ENCODE data around the gene TCF7L2.
A peak's percentile ranks its signal among the peaks of the same experiment; 100 is the strongest.

TCF7L2 gene

GRCh38 chr10:113042868-113043267 lies 92.8 kb downstream of the TCF7L2 start:
- no peak for DNase-seq

GRCh38 chr10:113044016-113044755 lies 94.1 kb downstream of the TCF7L2 start:
- DNase-seq: no peak

GRCh38 chr10:113045147-113046055 lies 95.4 kb downstream of the TCF7L2 start:
- DNase-seq: no peak

GRCh38 chr10:113047151-113047550 lies 97.1 kb downstream of the TCF7L2 start:
- DNase-seq: no peak

- DNase-seq: peak in 21 of 58 donors; percentile 10 to 69 (median 30)
Measured at GRCh38 chr10:113047605-113047962, 97.5 kb downstream of the TCF7L2 start.

GRCh38 chr10:113047963-113048781 lies 98.1 kb downstream of the TCF7L2 start:
- peak in 2 of 58 donors; percentile 10 to 14 for DNase-seq

- no peak for DNase-seq
Measured at GRCh38 chr10:113049881-113050280, 99.8 kb downstream of the TCF7L2 start.

GRCh38 chr10:113052076-113052830 lies 102.2 kb downstream of the TCF7L2 start:
- DNase-seq: no peak

GRCh38 chr10:113053091-113053490 lies 103.0 kb downstream of the TCF7L2 start:
- no peak for DNase-seq

GRCh38 chr10:113053881-113054280 lies 103.8 kb downstream of the TCF7L2 start:
- DNase-seq: no peak

GRCh38 chr10:113055458-113055857 lies 105.4 kb downstream of the TCF7L2 start:
- DNase-seq: no peak

- DNase-seq: no peak
Measured at GRCh38 chr10:113056030-113056429, 106.0 kb downstream of the TCF7L2 start.

- DNase-seq: no peak
Measured at GRCh38 chr10:113056441-113057021, 106.5 kb downstream of the TCF7L2 start.

GRCh38 chr10:113057948-113058522 lies 108.0 kb downstream of the TCF7L2 start:
- no peak for DNase-seq

- peak in 12 of 58 donors; percentile 7 to 48 (median 26) for DNase-seq
Measured at GRCh38 chr10:113058523-113059370, 108.7 kb downstream of the TCF7L2 start.

GRCh38 chr10:113059371-113059780 lies 109.3 kb downstream of the TCF7L2 start:
- DNase-seq: peak in 46 of 58 donors; percentile 7 to 84 (median 38)

GRCh38 chr10:113060201-113061053 lies 110.4 kb downstream of the TCF7L2 start:
- peak in 38 of 58 donors; percentile 5 to 63 (median 38) for DNase-seq

GRCh38 chr10:113061054-113061430 lies 111.0 kb downstream of the TCF7L2 start:
- DNase-seq: no peak
